ENCODE measurements around the gene LNX2.

GRCh38 chr13:27595055-27595811 lies 25.1 kb downstream of the LNX2 start:
- TF ChIP-seq, protein P1, sequence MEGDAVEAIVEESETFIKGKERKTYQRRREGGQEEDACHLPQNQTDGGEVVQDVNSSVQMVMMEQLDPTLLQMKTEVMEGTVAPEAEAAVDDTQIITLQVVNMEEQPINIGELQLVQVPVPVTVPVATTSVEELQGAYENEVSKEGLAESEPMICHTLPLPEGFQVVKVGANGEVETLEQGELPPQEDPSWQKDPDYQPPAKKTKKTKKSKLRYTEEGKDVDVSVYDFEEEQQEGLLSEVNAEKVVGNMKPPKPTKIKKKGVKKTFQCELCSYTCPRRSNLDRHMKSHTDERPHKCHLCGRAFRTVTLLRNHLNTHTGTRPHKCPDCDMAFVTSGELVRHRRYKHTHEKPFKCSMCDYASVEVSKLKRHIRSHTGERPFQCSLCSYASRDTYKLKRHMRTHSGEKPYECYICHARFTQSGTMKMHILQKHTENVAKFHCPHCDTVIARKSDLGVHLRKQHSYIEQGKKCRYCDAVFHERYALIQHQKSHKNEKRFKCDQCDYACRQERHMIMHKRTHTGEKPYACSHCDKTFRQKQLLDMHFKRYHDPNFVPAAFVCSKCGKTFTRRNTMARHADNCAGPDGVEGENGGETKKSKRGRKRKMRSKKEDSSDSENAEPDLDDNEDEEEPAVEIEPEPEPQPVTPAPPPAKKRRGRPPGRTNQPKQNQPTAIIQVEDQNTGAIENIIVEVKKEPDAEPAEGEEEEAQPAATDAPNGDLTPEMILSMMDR (IDR thresholded peaks at IDR 0.05; ENCODE audit: insufficient read depth, low read length, poor library complexity, severe bottlenecking): no peak
- no peak for TF ChIP-seq EZH2phosphoT487 (conservative IDR thresholded peaks at IDR 0.05; ENCODE audit: low read length)
